GM12865 (cell line): ENCODE measurements around the gene MPHOSPH9.

Experiments used
- DNase-seq: peaks from one replicate; pipeline ENCODE4 v3.0.0; 2010; ENCODE audit warnings: low read depth
- H3K4me3 ChIP-seq: 2 replicates; pipeline ENCODE4 v1.5.1; 2011; ENCODE audit warnings: mild to moderate bottlenecking, low read depth, low read length, control low read depth
- TF ChIP-seq, protein P1 (sequence below): IDR thresholded peaks from 2 replicates; pipeline ENCODE4 v1.5.1; 2011; ENCODE audit warnings: low read length, control low read depth, low read depth, inconsistent platforms; ENCODE audit not compliant: insufficient read depth; ENCODE audit errors: missing control alignments

The MPHOSPH9 gene

DNA sequence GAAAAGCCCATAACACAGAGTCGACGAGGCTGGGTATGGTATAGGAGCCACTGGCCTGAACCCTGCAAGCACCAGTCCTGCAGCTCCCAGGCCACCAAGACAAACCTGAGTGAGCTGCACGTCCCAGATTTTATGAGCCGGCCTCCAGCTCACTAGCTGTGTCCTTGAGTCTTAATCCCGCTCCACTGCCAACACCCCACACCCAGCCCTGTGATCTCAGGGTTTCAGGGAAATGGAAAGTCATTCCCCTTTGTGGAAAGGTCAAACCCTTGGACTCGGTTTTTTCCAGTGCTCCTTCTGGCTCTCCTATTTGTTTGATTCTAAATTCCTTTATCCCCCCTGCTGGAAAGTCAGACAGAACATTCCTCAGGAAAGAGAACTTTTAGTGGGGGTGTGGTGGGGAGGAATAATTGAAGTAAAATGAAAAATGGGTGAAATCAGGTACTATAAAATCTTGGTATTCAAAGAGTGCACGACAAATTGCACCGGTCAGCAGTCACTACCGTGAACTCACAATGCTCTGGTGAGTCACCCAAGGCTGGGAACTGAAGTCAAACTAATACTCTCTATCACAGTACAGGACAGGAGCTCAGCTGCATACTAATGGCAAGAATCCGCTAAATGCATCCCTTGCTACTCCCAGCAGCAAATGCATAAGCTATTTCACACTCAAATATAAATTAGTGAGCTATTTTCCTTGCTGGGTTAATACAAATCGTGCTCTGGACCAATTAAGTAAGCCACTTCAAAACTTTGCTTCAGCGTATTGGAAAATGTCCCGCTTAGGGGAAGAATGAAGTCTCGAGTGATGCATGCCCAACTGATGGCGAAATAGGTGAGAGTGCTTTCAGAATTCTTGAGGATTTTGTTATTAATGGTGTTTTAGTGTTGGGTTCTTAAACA is 91.1 kb downstream of the MPHOSPH9 start:
- H3K4me3 ChIP-seq, result no peak overlapping the region
- TF ChIP-seq, protein P1, sequence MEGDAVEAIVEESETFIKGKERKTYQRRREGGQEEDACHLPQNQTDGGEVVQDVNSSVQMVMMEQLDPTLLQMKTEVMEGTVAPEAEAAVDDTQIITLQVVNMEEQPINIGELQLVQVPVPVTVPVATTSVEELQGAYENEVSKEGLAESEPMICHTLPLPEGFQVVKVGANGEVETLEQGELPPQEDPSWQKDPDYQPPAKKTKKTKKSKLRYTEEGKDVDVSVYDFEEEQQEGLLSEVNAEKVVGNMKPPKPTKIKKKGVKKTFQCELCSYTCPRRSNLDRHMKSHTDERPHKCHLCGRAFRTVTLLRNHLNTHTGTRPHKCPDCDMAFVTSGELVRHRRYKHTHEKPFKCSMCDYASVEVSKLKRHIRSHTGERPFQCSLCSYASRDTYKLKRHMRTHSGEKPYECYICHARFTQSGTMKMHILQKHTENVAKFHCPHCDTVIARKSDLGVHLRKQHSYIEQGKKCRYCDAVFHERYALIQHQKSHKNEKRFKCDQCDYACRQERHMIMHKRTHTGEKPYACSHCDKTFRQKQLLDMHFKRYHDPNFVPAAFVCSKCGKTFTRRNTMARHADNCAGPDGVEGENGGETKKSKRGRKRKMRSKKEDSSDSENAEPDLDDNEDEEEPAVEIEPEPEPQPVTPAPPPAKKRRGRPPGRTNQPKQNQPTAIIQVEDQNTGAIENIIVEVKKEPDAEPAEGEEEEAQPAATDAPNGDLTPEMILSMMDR, result no peak
- no peak for DNase-seq

DNA sequence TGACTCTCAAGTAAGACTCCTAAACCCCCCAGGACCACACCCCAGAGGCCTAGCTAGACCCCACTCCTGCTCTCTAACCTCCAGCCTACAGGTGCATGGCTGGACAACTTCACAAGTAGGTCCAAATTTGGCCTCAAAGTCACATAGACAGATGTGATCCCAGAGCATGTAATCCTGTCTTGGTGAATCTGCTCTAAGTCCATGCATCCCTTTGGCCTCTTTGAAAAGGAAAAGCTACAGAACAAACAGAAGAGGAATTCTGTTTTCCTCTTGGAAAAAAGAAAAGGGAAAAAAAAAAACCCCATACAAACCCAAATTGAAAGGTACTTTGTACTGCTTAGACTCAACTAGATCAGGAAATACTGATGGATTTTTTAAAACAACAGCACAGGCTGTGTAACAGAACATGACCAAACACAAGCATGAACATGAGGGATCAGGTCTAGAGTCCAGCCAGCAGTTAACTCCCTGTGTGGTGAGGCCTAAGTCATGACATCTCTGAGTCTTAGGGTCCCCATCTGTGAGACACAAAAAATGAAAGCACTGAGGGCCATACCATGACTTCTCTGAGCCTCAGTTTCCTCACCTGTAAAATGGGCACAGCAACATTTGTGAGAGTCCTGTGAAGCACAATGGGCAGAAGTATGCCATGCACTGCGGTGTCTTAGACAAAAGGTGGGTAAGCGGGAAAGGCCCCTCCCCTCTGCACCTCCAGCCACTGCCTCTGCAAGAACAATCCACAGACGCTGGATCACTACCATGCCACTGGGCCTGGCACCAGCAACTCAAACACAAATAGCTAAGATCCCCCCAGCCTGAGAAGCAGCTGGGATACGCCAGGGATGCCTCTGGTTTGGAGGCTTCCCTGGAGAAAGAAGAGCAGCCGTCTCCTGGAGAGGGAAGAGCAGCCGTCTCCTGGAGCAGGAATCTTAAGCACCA is 92.0 kb downstream of the MPHOSPH9 start:
- DNase-seq, result no peak
- TF ChIP-seq, protein P1, result no peak
- no peak overlapping the region for H3K4me3 ChIP-seq

DNA sequence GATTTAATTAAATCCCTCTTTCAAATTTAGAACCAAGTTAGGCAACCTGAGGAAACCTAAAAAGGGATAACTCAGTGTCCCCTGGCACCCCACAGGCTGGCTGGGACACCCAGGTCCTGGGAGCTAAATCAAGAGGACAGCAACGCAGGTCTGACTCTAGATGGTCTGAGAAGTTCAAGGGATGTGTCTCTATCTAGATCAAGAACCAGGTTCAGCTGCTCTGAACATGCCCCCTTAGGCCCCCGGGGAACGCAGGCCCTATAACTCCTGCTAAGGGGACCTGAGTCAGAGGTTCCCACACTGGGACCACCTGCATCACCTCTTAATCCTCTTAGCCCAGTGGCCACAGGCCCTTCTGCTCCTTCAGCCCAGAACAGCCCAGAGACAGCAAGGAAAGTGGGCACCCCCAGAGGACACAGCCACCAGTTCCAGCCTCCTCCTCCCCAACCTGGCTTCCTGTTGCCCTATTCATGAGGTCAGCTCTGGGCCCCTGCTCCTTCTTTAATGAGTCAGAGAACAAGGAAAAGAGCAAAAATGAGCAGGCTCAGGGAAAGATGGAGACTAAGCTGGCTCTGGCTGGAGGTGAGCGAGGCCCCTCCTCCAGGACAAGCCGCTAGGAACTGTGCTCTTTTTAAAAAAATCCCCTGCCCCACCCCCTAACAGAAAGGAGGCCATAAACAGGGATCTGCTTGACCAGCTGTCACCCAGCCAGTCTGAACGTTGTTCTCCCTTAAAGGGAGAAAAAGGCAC is 92.8 kb downstream of the MPHOSPH9 start:
- H3K4me3 ChIP-seq, result no peak overlapping the region
- TF ChIP-seq, protein P1, result no peak
- no peak for DNase-seq

DNA sequence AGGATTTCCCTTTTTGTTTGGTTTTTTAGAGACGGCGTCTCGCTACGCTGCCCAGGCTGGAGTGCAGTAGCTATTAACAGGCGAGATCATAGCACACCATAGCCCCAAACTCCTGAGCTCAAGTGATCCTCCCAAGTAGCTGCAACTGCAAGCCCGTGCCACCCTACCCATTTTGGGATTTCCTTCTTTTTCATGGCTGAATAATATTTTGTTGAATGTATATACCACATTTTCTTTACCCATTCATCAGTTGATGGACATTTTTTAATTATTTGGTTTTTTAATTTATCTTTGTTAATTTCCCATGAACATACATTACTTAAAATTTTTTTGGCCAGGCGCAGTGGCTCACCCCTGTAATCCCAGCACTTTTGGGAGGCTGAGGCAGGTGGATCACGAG is 97.3 kb downstream of the MPHOSPH9 start:
- H3K4me3 ChIP-seq, result no peak overlapping the region
- TF ChIP-seq, protein P1, result no peak
- DNase-seq, result no peak

DNA sequence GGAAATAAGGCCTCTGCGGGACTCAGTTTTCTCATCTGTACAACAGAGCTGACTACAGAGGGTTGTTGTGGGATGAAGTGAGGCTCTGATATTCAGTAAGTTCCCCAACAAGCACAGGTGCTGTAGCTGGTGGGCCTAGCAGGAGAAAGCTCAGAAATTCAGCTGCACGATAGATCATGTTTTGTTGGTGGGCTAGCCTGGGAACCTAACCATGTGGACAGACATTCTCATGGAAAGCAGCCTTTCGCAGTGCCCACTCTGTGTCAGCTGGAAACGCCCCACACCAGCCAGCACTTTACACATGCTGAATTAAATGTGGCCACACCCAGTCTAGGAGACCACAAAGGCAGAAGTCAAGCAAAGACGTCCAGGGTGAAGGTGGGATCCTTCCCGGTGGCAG is 98.1 kb downstream of the MPHOSPH9 start:
- H3K4me3 ChIP-seq, result no peak overlapping the region
- DNase-seq, result no peak
- TF ChIP-seq, protein P1, result no peak

DNA sequence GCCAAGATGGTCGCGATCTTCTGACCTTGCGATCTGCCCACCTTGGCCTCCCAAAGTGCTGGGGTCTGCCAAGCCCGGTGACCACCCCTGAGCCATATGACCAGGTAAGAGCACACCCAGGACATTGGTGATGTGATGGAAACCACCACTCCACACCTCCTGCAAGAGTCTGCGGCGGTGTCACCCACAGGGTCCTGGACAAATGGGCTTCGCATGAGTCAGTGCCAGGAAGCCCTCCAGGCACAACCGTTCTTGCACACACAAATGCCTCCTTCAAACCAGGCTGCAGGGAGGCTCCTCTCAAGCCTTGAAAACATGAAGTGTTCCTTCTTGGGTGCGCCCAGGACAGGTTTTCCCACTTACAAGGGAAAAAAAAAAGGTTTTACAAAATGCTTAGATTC is 98.7 kb downstream of the MPHOSPH9 start:
- TF ChIP-seq, protein P1, result no peak
- no peak overlapping the region for H3K4me3 ChIP-seq
- DNase-seq, result no peak
